HepG2 (cell line): ENCODE data around the gene ATP10D. TPM values are rescaled to one million over a fixed set of nuclear protein-coding genes. Genes with fewer than 3 reads are reported as not detected.

Experiments
- CCAR2 ChIP-seq: fragments of 200-400 bp; formaldehyde crosslinking; optimal IDR thresholded peaks from 2 replicates; pipeline ENCODE3; 2018; ENCODE audit warnings: low read depth, mild to moderate bottlenecking, low read length, moderate library complexity
- CREB1 ChIP-seq, 2 experiments: fragments of 450-650 bp in 1 of 2; IDR thresholded peaks; 2 replicates each; pipeline ENCODE4 v1.6.1; 2016 to 2017; ENCODE audit warnings: control low read depth in 1 of 2, mild to moderate bottlenecking in 1 of 2, missing compliant biosample characterization in 1 of 2, missing genetic modification characterization in 1 of 2
- EEA1 ChIP-seq: sonication (generic); formaldehyde crosslinking; IDR thresholded peaks from 2 replicates; pipeline ENCODE4 v1.5.1; 2020; ENCODE audit warnings: mild to moderate bottlenecking, missing genetic modification reagents, borderline replicate concordance
- FOXK1 ChIP-seq: sonication (generic); formaldehyde crosslinking; IDR thresholded peaks from 2 replicates; pipeline ENCODE4 v1.4.0; 2020; ENCODE audit warnings: low read depth, missing genetic modification reagents, borderline replicate concordance
- KDM6A ChIP-seq: IDR thresholded peaks from 2 replicates; pipeline ENCODE4 v1.6.1; 2016; ENCODE audit warnings: low read depth
- MEIS1 ChIP-seq: sonication (generic); formaldehyde crosslinking; IDR thresholded peaks from 2 replicates; pipeline ENCODE4 v1.9.0; 2021; ENCODE audit warnings: mild to moderate bottlenecking, missing genetic modification reagents, moderate library complexity, borderline replicate concordance
- NFIB ChIP-seq: sonication (generic); formaldehyde crosslinking; IDR thresholded peaks from 2 replicates; pipeline ENCODE4 v1.9.0; 2021; ENCODE audit warnings: missing genetic modification reagents, mild to moderate bottlenecking, borderline replicate concordance
- SNRNP70 ChIP-seq: fragments of 200-400 bp; formaldehyde crosslinking; IDR thresholded peaks from 2 replicates; pipeline ENCODE4 v1.6.1; 2017; ENCODE audit warnings: mild to moderate bottlenecking, low read depth, low read length, moderate library complexity
- TCF12 ChIP-seq, 2 experiments: fragments of 450-650 bp in 1 of 2; sonication (generic) in 1 of 2; formaldehyde crosslinking in 1 of 2; IDR thresholded peaks; 2 replicates each; pipeline versions ENCODE4 v1.6.1 to v1.8.0; 2017 to 2022; ENCODE audit warnings: antibody characterized with exemption in 1 of 2, mild to moderate bottlenecking in 1 of 2, missing genetic modification reagents in 1 of 2, moderate library complexity in 1 of 2
- THYN1 ChIP-seq: sonication (generic); formaldehyde crosslinking; IDR thresholded peaks from 2 replicates; pipeline ENCODE4 v1.8.1; 2023; ENCODE audit warnings: low read depth, mild to moderate bottlenecking, moderate library complexity, missing genetic modification reagents, borderline replicate concordance
- YEATS2 ChIP-seq: sonication (generic); formaldehyde crosslinking; IDR thresholded peaks from 2 replicates; pipeline ENCODE4 v1.4.0; 2020; ENCODE audit warnings: missing genetic modification reagents, borderline replicate concordance
- ZFP36L2 ChIP-seq: sonication (generic); formaldehyde crosslinking; IDR thresholded peaks from 2 replicates; pipeline ENCODE4 v1.4.0; 2020; ENCODE audit warnings: missing genetic modification reagents
- ZNF251 ChIP-seq: sonication (generic); formaldehyde crosslinking; IDR thresholded peaks from 2 replicates; pipeline ENCODE4 v1.9.0; 2021; ENCODE audit warnings: mild to moderate bottlenecking, missing genetic modification reagents
- ZNF264 ChIP-seq: sonication (generic); formaldehyde crosslinking; IDR thresholded peaks from 2 replicates; pipeline ENCODE4 v1.4.0; 2020; ENCODE audit warnings: missing genetic modification reagents
- ZNF567 ChIP-seq: sonication (generic); formaldehyde crosslinking; IDR thresholded peaks from 2 replicates; pipeline ENCODE4 v1.8.1; 2023; ENCODE audit warnings: mild to moderate bottlenecking, missing genetic modification reagents, borderline replicate concordance
- ZNF839 ChIP-seq: sonication (generic); formaldehyde crosslinking; IDR thresholded peaks from 2 replicates; pipeline ENCODE4 v1.4.0; 2020; ENCODE audit warnings: missing genetic modification reagents, mild to moderate bottlenecking, borderline replicate concordance
- ZSCAN20 ChIP-seq: sonication (generic); formaldehyde crosslinking; IDR thresholded peaks from 2 replicates; pipeline ENCODE4 v1.4.0; 2020; ENCODE audit warnings: missing genetic modification reagents, mild to moderate bottlenecking, borderline replicate concordance
- polyA plus RNA-seq, 8 experiments: library from polyadenylated mRNA; depleted of rRNA in 3 of 8; stranded (reverse) in 7 of 8; unstranded in 1 of 8; fragments of >200 nt; fragmentation: Illumina TruSeq in 4 of 8; extraction: Trizol in 4 of 8; gene quantifications; 2 replicates each; pipeline versions ENCODE4 v1.2.1 to v1.2.3, GENCODE V29; 2011 to 2016; ENCODE audit warnings: low read depth in 4 of 8, missing spikeins in 1 of 8, mixed read lengths in 1 of 8; ENCODE audit not compliant: insufficient read depth in 1 of 8
- total RNA-seq, 5 experiments: library from RNA; depleted of rRNA; stranded (reverse); fragments of >200 nt; fragmentation: Illumina TruSeq; extraction: Trizol; gene quantifications; 2 replicates each; pipeline ENCODE4 v1.2.3, GENCODE V29; 2016; ENCODE audit warnings: low read depth in 1 of 5
- TF ChIP-seq, protein P1 (sequence below): sonication (generic); formaldehyde crosslinking; IDR thresholded peaks from 2 replicates; pipeline ENCODE4 v1.5.0; 2020; ENCODE audit warnings: mild to moderate bottlenecking, missing genetic modification reagents, borderline replicate concordance
- TF ChIP-seq, protein P2 (sequence below): sonication (generic); formaldehyde crosslinking; IDR thresholded peaks from 2 replicates; pipeline ENCODE4 v1.8.0; 2022; ENCODE audit warnings: low read depth, missing genetic modification reagents
- TF ChIP-seq, protein P3 (sequence below): sonication (generic); formaldehyde crosslinking; IDR thresholded peaks from 2 replicates; pipeline ENCODE4 v1.5.0; 2020; ENCODE audit warnings: mild to moderate bottlenecking, missing genetic modification reagents
- TF ChIP-seq, protein P4 (sequence below): IDR thresholded peaks from 2 replicates; pipeline ENCODE4 v1.6.1; 2016

The ATP10D gene
- total and polyA plus RNA-seq, 2 of the 13 experiments (the other 11 are each of a cell fraction or from before 2014, with no cell fraction given): 2.2 to 9.8 TPM

DNA sequence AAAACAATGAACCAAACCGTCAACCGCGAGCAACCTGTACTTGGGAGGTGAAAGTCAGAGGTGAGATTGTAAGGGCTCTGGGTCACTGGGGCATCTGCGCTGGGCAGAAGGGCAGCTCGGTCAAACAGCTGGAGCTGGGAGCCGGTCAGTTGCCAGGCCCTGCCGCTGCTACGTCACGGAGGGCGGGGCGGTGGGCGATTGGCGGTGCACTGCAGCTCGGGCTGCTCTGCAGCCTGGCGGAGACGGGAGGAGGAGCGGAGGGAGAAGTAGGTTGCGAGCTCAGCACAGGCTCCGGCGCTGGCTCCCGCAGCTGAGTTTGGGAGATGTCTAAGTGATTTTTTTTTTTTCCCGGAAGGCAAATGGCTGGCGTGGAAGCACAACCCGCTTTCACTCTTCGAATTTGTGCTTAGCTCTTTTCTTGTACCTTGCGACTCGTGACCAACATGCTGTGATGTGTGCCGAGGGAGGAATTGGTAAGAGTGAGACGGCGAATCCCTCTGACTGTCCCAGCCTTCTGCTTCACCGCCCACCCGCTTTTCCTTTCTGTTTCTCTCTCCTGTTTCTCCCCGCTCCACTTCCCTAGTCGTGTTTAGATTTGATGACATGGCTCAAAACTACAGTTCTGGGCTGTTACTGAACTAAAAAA lies at the start of gene ATP10D (continued):
- TF ChIP-seq MEIS1 (CRISPR knock-in tag) (no peak), ZNF251 (no peak), FOXK1 (CRISPR knock-in tag) (peak; percentile 8; the same call in 1 of the 2 replicates), CREB1 (IDR thresholded peaks at IDR 0.05) (peak; percentile 88), CREB1 (CRISPR knock-in tag; IDR thresholded peaks at IDR 0.05) (peak; percentile 87), KDM6A (no peak), TCF12 (IDR thresholded peaks at IDR 0.05) (no peak), TCF12 (CRISPR knock-in tag; IDR thresholded peaks at IDR 0.05) (no peak), ZFP36L2 (no peak), ZNF839 (no peak), SNRNP70 (no peak), THYN1 (no peak), CCAR2 (no peak), ZSCAN20 (0 out of 2 replicates have a peak, but pooled peaks have one; percentile 28), YEATS2 (peak; percentile 64; the same call in 1 of the 2 replicates), EEA1 (no peak), ZNF264 (CRISPR knock-in tag) (0 out of 2 replicates have a peak, but pooled peaks have one; percentile 24), NFIB (CRISPR knock-in tag) (no peak), ZNF567 (CRISPR knock-in tag) (no peak)
- TF ChIP-seq, protein P1, sequence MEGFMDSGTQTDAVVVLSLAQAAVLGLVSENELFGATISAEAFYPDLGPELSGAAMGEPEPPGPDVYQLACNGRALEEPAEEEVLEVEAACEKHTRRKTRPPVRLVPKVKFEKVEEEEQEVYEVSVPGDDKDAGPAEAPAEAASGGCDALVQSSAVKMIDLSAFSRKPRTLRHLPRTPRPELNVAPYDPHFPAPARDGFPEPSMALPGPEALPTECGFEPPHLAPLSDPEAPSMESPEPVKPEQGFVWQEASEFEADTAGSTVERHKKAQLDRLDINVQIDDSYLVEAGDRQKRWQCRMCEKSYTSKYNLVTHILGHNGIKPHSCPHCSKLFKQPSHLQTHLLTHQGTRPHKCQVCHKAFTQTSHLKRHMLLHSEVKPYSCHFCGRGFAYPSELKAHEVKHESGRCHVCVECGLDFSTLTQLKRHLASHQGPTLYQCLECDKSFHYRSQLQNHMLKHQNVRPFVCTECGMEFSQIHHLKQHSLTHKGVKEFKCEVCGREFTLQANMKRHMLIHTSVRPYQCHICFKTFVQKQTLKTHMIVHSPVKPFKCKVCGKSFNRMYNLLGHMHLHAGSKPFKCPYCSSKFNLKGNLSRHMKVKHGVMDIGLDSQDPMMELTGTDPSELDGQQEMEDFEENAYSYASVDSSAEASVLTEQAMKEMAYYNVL (CRISPR knock-in tag): no peak
- TF ChIP-seq, protein P2, sequence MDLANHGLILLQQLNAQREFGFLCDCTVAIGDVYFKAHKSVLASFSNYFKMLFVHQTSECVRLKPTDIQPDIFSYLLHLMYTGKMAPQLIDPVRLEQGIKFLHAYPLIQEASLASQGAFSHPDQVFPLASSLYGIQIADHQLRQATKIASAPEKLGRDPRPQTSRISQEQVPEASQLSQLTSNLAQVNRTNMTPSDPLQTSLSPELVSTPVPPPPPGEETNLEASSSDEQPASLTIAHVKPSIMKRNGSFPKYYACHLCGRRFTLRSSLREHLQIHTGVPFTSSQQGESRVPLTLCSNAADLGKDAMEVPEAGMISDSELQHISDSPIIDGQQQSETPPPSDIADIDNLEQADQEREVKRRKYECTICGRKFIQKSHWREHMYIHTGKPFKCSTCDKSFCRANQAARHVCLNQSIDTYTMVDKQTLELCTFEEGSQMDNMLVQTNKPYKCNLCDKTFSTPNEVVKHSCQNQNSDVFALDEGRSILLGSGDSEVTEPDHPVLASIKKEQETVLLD (CRISPR knock-in tag): no peak; the same call in 1 of the 2 replicates
- TF ChIP-seq, protein P3, sequence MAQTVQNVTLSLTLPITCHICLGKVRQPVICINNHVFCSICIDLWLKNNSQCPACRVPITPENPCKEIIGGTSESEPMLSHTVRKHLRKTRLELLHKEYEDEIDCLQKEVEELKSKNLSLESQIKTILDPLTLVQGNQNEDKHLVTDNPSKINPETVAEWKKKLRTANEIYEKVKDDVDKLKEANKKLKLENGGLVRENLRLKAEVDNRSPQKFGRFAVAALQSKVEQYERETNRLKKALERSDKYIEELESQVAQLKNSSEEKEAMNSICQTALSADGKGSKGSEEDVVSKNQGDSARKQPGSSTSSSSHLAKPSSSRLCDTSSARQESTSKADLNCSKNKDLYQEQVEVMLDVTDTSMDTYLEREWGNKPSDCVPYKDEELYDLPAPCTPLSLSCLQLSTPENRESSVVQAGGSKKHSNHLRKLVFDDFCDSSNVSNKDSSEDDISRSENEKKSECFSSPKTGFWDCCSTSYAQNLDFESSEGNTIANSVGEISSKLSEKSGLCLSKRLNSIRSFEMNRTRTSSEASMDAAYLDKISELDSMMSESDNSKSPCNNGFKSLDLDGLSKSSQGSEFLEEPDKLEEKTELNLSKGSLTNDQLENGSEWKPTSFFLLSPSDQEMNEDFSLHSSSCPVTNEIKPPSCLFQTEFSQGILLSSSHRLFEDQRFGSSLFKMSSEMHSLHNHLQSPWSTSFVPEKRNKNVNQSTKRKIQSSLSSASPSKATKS (CRISPR knock-in tag): no peak
- TF ChIP-seq, protein P4, sequence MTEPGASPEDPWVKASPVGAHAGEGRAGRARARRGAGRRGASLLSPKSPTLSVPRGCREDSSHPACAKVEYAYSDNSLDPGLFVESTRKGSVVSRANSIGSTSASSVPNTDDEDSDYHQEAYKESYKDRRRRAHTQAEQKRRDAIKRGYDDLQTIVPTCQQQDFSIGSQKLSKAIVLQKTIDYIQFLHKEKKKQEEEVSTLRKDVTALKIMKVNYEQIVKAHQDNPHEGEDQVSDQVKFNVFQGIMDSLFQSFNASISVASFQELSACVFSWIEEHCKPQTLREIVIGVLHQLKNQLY (CRISPR knock-in tag): no peak
